Cardiac fibroblast (primary cell): ENCODE data around the gene THADA.

Experiments used
- DNase-seq, 2 donors: peaks; one replicate each; pipeline versions ENCODE4 v3.0.0 to v3.0.0-alpha.2; 2010; ENCODE audit warnings: low read depth in 2 of 2
- H3K4me3 ChIP-seq, 2 donors: replicated peaks in 1 of 2; 1 replicate in 1 of 2; 2 replicates in 1 of 2; pipeline ENCODE4 v1.5.1; 2011; ENCODE audit warnings: low read depth in 2 of 2, low read length in 2 of 2, mild to moderate bottlenecking in 2 of 2, moderate library complexity in 1 of 2
- CTCF ChIP-seq: IDR thresholded peaks from one replicate; pipeline ENCODE4 v1.5.1; 2011; ENCODE audit warnings: low read depth, mild to moderate bottlenecking, low read length, inconsistent platforms

The THADA gene

GRCh38 chr2:43344868-43345373, 250.9 kb downstream of the THADA start:
- DNase-seq, result no peak
- no peak overlapping the region for H3K4me3 ChIP-seq
- TF ChIP-seq CTCF, result no peak

- DNase-seq, result peak; percentile 91 to 92
- no peak overlapping the region for H3K4me3 ChIP-seq
- no peak for TF ChIP-seq CTCF
Measured at GRCh38 chr2:43343573-43344304, 252.1 kb downstream of the THADA start.

- TF ChIP-seq CTCF, result no peak
- H3K4me3 ChIP-seq, result no peak overlapping the region
- DNase-seq, result no peak
Measured at GRCh38 chr2:43341959-43342757, 253.7 kb downstream of the THADA start.

DNA sequence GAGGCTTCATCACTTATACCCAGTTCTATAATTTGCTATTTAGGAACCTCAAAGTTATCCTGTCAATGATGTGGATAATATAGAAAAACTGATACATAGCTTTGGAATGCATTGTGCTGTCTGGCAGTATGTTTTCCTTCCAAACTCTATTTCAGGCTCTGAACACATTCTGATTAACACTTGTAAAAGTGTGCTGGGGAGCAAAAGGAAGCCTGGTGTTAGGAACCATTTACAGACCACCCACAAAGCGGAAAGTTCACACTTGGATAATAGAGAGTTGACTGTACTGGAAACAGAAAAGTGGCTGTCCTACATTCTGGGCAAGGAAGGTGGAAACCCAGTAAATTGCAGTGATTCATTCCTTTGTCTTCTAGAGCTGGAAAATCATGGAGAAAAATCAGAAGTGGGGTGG, 254.9 kb downstream of the THADA start:
- no peak overlapping the region for H3K4me3 ChIP-seq
- DNase-seq, result peak; percentile 74 to 79
- no peak for TF ChIP-seq CTCF

GRCh38 chr2:43340066-43340465, 255.8 kb downstream of the THADA start:
- H3K4me3 ChIP-seq, result no peak overlapping the region
- peak; percentile 70 to 81 for DNase-seq
- no peak for TF ChIP-seq CTCF

DNA sequence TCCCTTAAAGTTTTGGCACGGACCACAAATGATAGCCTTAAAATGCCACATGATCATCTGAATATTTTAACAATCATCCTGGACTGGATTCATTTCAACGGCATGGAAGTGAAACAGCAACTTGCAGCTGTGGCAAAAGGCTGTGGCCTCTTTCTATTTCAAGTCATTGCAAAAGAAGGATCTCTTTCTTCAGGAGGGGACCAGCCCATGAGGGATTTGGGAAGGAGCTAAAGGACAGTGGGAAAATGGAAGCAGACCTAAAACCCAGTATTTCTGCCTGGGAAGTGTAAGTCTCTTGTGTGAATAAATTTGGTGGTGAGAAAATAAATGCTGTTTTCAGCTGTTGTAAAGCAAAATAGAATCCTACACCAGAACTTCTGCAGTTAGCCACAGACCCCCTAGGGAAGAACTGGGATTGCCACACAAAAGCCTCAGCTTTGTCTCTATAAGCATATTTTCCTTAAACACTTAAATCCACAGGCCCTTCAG, 262.1 kb downstream of the THADA start:
- no peak for TF ChIP-seq CTCF
- no peak overlapping the region for H3K4me3 ChIP-seq
- DNase-seq, result peak; percentile 70 to 87
